HG03442 (cell line): ENCODE results near the gene UBP1.

Source experiments
- ATAC-seq: cut with Tn5 transposase; IDR thresholded peaks from one replicate; pipeline ENCODE4 v1.9.1; 2021; ENCODE audit warnings: mild to moderate bottlenecking, moderate library complexity; ENCODE audit not compliant: unreplicated experiment

Gene UBP1

GRCh38 chr3:33392144-33392543 lies 48.1 kb downstream of the UBP1 start:
- ATAC-seq, result no peak

GRCh38 chr3:33391255-33391995 lies 48.8 kb downstream of the UBP1 start:
- ATAC-seq, result no peak

GRCh38 chr3:33389908-33390307 lies 50.3 kb downstream of the UBP1 start:
- ATAC-seq, result no peak

GRCh38 chr3:33388374-33389100 lies 51.7 kb downstream of the UBP1 start:
- no peak for ATAC-seq

- no peak for ATAC-seq
Measured at GRCh38 chr3:33386631-33387030, 53.6 kb downstream of the UBP1 start.

GRCh38 chr3:33385423-33385822 lies 54.8 kb downstream of the UBP1 start:
- ATAC-seq, result no peak

GRCh38 chr3:33383951-33384350 lies 56.3 kb downstream of the UBP1 start:
- no peak for ATAC-seq

- ATAC-seq, result no peak
Measured at GRCh38 chr3:33380653-33381052, 59.6 kb downstream of the UBP1 start.

- ATAC-seq, result no peak
Measured at GRCh38 chr3:33377931-33378330, 62.3 kb downstream of the UBP1 start.

- ATAC-seq, result no peak
Measured at GRCh38 chr3:33377489-33377888, 62.7 kb downstream of the UBP1 start.

GRCh38 chr3:33373082-33373437 lies 67.1 kb downstream of the UBP1 start:
- no peak for ATAC-seq

- ATAC-seq, result peak; percentile 43
Measured at GRCh38 chr3:33372218-33373081, 67.8 kb downstream of the UBP1 start.

- ATAC-seq, result no peak
Measured at GRCh38 chr3:33364531-33365128, 75.6 kb downstream of the UBP1 start.

- ATAC-seq, result no peak
Measured at GRCh38 chr3:33364060-33364459, 76.1 kb downstream of the UBP1 start.

GRCh38 chr3:33363113-33363800 lies 76.9 kb downstream of the UBP1 start:
- ATAC-seq, result no peak

- no peak for ATAC-seq
Measured at GRCh38 chr3:33360136-33360825, 79.9 kb downstream of the UBP1 start.

- no peak for ATAC-seq
Measured at GRCh38 chr3:33358172-33358781, 81.9 kb downstream of the UBP1 start.

- no peak for ATAC-seq
Measured at GRCh38 chr3:33355611-33356010, 84.6 kb downstream of the UBP1 start.

GRCh38 chr3:33339758-33340157 lies 100.4 kb downstream of the UBP1 start:
- no peak for ATAC-seq
